Measurements from ENCODE around the gene SLC41A3.

DNA sequence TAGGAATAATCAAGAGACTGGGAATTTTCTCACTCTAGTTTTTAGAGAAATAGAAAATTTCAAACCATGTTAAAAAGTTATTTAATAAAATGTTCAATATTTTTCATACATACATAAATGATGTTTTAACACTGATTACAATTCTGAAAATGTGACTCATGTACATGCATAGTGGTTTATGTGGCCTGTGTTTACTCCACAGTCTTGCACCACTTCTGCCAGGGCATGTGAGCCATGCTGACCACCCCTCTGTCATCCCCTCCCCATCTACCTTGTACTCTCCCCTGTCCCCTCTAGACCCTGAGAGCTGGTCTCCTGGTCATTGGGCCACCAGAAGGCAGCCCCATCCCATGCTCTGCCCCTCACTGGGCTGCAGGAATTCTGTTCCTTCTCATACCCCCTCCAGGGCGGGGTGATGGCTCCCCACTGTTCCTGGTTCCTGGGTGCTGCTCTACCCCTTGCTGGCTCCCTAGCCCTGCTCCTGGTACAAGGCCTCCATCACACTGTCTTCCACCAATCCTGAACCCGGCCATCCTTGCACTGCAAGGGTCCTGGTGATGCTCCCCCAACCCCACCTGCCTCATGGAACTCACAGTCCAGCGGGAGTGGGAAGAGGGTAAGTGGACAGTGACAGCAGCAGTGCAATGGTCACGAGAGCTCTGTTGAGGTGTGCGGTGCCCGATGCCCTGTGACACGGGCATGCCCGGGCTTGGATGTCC is 24.2 kb upstream of the SLC41A3 start:
- TF ChIP-seq POLR2A (IDR thresholded peaks at IDR 0.05): no peak
- TF ChIP-seq, protein P1, sequence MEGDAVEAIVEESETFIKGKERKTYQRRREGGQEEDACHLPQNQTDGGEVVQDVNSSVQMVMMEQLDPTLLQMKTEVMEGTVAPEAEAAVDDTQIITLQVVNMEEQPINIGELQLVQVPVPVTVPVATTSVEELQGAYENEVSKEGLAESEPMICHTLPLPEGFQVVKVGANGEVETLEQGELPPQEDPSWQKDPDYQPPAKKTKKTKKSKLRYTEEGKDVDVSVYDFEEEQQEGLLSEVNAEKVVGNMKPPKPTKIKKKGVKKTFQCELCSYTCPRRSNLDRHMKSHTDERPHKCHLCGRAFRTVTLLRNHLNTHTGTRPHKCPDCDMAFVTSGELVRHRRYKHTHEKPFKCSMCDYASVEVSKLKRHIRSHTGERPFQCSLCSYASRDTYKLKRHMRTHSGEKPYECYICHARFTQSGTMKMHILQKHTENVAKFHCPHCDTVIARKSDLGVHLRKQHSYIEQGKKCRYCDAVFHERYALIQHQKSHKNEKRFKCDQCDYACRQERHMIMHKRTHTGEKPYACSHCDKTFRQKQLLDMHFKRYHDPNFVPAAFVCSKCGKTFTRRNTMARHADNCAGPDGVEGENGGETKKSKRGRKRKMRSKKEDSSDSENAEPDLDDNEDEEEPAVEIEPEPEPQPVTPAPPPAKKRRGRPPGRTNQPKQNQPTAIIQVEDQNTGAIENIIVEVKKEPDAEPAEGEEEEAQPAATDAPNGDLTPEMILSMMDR (IDR thresholded peaks at IDR 0.05): no peak
